GM23338 (cell line): Measurements from ENCODE around the gene ABCC5. TPM values are rescaled to one million over a fixed set of nuclear protein-coding genes. Genes with fewer than 3 reads are reported as not detected.

Experiments used
- ATAC-seq: fragments of 200-7000 bp; cut with Tn5 transposase; 3 replicates; pipeline ENCODE4 v1.9.1; 2020
- DNase-seq: peaks from one replicate; pipeline ENCODE4 v3.0.0-alpha.2; 2015; ENCODE audit warnings: low spot score
- H2AFZ ChIP-seq: fragments of 200-600 bp; sonication (generic); 2 replicates; pipeline ENCODE4 v1.8.0; 2016; ENCODE audit warnings: antibody characterized with exemption, mild to moderate bottlenecking, moderate library complexity
- H3F3A ChIP-seq: fragments of 200-600 bp; sonication (generic); replicated peaks from 2 replicates; pipeline ENCODE4 v1.8.0; 2017; ENCODE audit warnings: antibody characterized with exemption, mixed run types, low read depth
- H3K27ac ChIP-seq: fragments of 200-600 bp; sonication (generic); 2 replicates; pipeline ENCODE4 v1.6.1; 2016; ENCODE audit warnings: low read depth
- H3K27me3 ChIP-seq: fragments of 200-600 bp; sonication (generic); 2 replicates; pipeline ENCODE4 v1.8.0; 2016; ENCODE audit warnings: mild to moderate bottlenecking, mixed run types, moderate library complexity; ENCODE audit not compliant: insufficient read depth
- H3K36me3 ChIP-seq: fragments of 200-600 bp; sonication (generic); 2 replicates; pipeline ENCODE4 v1.8.0; 2016; ENCODE audit warnings: mild to moderate bottlenecking; ENCODE audit not compliant: insufficient read depth
- H3K4me1 ChIP-seq: fragments of 200-600 bp; sonication (generic); 2 replicates; pipeline ENCODE4 v1.8.0; 2016; ENCODE audit warnings: mild to moderate bottlenecking, moderate library complexity; ENCODE audit not compliant: insufficient read depth
- H3K4me2 ChIP-seq: fragments of 200-600 bp; sonication (generic); 2 replicates; pipeline ENCODE4 v1.7.1; 2017; ENCODE audit warnings: mixed run types
- H3K4me3 ChIP-seq: fragments of 200-600 bp; sonication (generic); 2 replicates; pipeline ENCODE4 v1.6.1; 2016; ENCODE audit warnings: mixed run types
- H3K79me2 ChIP-seq: fragments of 200-600 bp; sonication (generic); replicated peaks from 2 replicates; pipeline ENCODE4 v1.8.0; 2017; ENCODE audit warnings: mild to moderate bottlenecking; ENCODE audit not compliant: insufficient read depth
- H3K9me2 ChIP-seq: fragments of 200-600 bp; sonication (generic); 2 replicates; pipeline ENCODE4 v1.8.0; 2017; ENCODE audit not compliant: insufficient read depth
- H4K20me1 ChIP-seq: fragments of 200-600 bp; sonication (generic); replicated peaks from 2 replicates; pipeline ENCODE4 v1.8.0; 2017; ENCODE audit warnings: mild to moderate bottlenecking; ENCODE audit not compliant: insufficient read depth
- H3K27ac Mint-ChIP-seq: 2 replicates; pipeline ENCODE4 v1.8.0; 2020; ENCODE audit warnings: inconsistent platforms, mild to moderate bottlenecking, moderate library complexity, mixed read lengths
- H3K27me3 Mint-ChIP-seq: 3 replicates; pipeline ENCODE4 v1.8.0; 2022; ENCODE audit warnings: low read depth, mild to moderate bottlenecking, moderate library complexity, mixed read lengths, inconsistent platforms; ENCODE audit not compliant: insufficient read depth, poor library complexity
- H3K36me3 Mint-ChIP-seq: 3 replicates; pipeline ENCODE4 v1.8.0; 2021; ENCODE audit warnings: low read depth, mild to moderate bottlenecking, inconsistent platforms, moderate library complexity, mixed read lengths
- H3K4me1 Mint-ChIP-seq: 3 replicates; pipeline ENCODE4 v1.8.0; 2020; ENCODE audit warnings: mild to moderate bottlenecking, inconsistent platforms, mixed read lengths
- H3K4me3 Mint-ChIP-seq: 3 replicates; pipeline ENCODE4 v1.8.0; 2021; ENCODE audit warnings: moderate library complexity, mild to moderate bottlenecking, inconsistent platforms, mixed read lengths
- H3K9me3 Mint-ChIP-seq: 3 replicates; pipeline ENCODE4 v1.8.0; 2020; ENCODE audit warnings: moderate library complexity, mild to moderate bottlenecking, inconsistent platforms, mixed read lengths
- CREB1 ChIP-seq: fragments of 250-450 bp; sonication (Bioruptor Pico); IDR thresholded peaks from 2 replicates; pipeline ENCODE4 v1.5.0; 2020; ENCODE audit warnings: low read depth, mild to moderate bottlenecking, moderate library complexity
- EZH2 ChIP-seq: fragments of 200-600 bp; sonication (generic); IDR thresholded peaks from one replicate; pipeline ENCODE4 v1.8.0; 2017; ENCODE audit warnings: antibody characterized with exemption, mild to moderate bottlenecking, low read depth; ENCODE audit not compliant: unreplicated experiment
- EZH2phosphoT487 ChIP-seq: fragments of 200-600 bp; sonication (generic); IDR thresholded peaks from one replicate; pipeline ENCODE4 v1.8.1; 2018; ENCODE audit warnings: antibody characterized with exemption; ENCODE audit not compliant: unreplicated experiment
- STAT1 ChIP-seq: IDR thresholded peaks from one replicate; pipeline ENCODE4 v1.6.1; 2016; ENCODE audit warnings: antibody characterized with exemption; ENCODE audit not compliant: unreplicated experiment
- ZNF114 ChIP-seq: fragments of 250-450 bp; sonication (Bioruptor Pico); IDR thresholded peaks from 2 replicates; pipeline ENCODE4 v1.5.0; 2020; ENCODE audit warnings: mild to moderate bottlenecking, moderate library complexity
- ZNF331 ChIP-seq: fragments of 250-450 bp; sonication (Bioruptor Pico); IDR thresholded peaks from 2 replicates; pipeline ENCODE4 v1.5.0; 2020; ENCODE audit warnings: low read depth, mild to moderate bottlenecking, moderate library complexity
- polyA plus RNA-seq: library from polyadenylated mRNA; unstranded; fragments of >200 nt; fragmentation: Nextera tagmentation; extraction: Ambion mirVana; gene quantifications from 2 replicates; pipeline ENCODE4 v1.2.1, GENCODE V29; 2016
- total RNA-seq: library from RNA; depleted of rRNA; stranded (reverse); fragments of >200 nt; shearing (Covaris generic); gene quantifications from 2 replicates; pipeline ENCODE4 v1.2.3, GENCODE V29; 2014
- TF ChIP-seq, protein P1 (sequence below): fragments of 250-450 bp; sonication (Bioruptor Pico); IDR thresholded peaks from 2 replicates; pipeline ENCODE4 v1.5.0; 2020; ENCODE audit warnings: mild to moderate bottlenecking, moderate library complexity
- TF ChIP-seq, protein P2 (sequence below): IDR thresholded peaks from one replicate; pipeline ENCODE4 v1.6.1; 2018; ENCODE audit warnings: antibody characterized with exemption; ENCODE audit not compliant: unreplicated experiment
- TF ChIP-seq, protein P3 (sequence below), 2 experiments: fragments of 200-600 bp in 1 of 2; sonication (generic) in 1 of 2; conservative IDR thresholded peaks; 2 replicates each; pipeline versions ENCODE4 v1.5.1 to v1.6.1; 2016 to 2017; ENCODE audit warnings: antibody characterized with exemption in 2 of 2, low read depth in 2 of 2, mild to moderate bottlenecking in 2 of 2, moderate library complexity in 1 of 2
- TF ChIP-seq, protein P4 (sequence below): IDR thresholded peaks from 2 replicates; pipeline ENCODE4 v1.6.1; 2016; ENCODE audit warnings: antibody characterized with exemption

The ABCC5 gene
- total and polyA plus RNA-seq, 2 experiments from 2014 or later = 14.0 to 39.9 TPM

DNA sequence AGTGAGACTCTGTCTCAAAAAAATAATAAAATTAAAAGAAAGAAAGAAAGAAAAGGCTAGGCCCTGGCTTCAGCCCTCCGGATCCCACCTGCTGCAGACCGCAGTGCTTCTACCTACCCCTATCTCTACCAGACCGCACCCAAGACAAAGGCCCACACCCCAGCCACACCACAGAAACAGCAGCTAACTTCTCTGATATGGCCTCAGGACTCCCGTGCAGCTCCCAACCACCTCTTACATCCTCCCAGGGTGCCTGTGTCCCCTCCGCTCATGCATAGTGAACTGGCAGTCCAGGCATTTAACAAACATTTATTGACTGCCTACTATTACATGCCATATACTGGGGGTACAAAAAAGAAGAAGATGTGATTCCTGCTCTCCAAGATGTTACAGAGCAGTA is 28.3 kb upstream of the ABCC5 start:
- no peak overlapping the region for H3K27ac ChIP-seq
- no peak overlapping the region for H2AFZ ChIP-seq
- no peaks in the 10 kb centered on the region for H4K20me1 ChIP-seq
- no peaks in the 10 kb centered on the region for H3K4me1 ChIP-seq
- peaks cover 4% of the 10 kb centered on the region for H3K27me3 Mint-ChIP-seq
- no peaks in the 10 kb centered on the region for H3F3A ChIP-seq
- no peak overlapping the region for H3K4me3 ChIP-seq
- ATAC-seq (no peak), DNase-seq (no peak)
- no peaks in the 10 kb centered on the region for H3K27me3 ChIP-seq
- no peaks in the 10 kb centered on the region for H3K9me2 ChIP-seq
- no peak overlapping the region for H3K27ac Mint-ChIP-seq
- no peaks in the 10 kb centered on the region for H3K4me1 Mint-ChIP-seq
- H3K79me2 ChIP-seq = no peaks in the 10 kb centered on the region
- no peaks in the 10 kb centered on the region for H3K36me3 ChIP-seq
- H3K4me2 ChIP-seq = no peak overlapping the region
- H3K36me3 Mint-ChIP-seq = no peaks in the 10 kb centered on the region
- no peak overlapping the region for H3K4me3 Mint-ChIP-seq
- H3K9me3 Mint-ChIP-seq = no peaks in the 10 kb centered on the region; the same call in 2 of the 3 replicates
- TF ChIP-seq, protein P1, sequence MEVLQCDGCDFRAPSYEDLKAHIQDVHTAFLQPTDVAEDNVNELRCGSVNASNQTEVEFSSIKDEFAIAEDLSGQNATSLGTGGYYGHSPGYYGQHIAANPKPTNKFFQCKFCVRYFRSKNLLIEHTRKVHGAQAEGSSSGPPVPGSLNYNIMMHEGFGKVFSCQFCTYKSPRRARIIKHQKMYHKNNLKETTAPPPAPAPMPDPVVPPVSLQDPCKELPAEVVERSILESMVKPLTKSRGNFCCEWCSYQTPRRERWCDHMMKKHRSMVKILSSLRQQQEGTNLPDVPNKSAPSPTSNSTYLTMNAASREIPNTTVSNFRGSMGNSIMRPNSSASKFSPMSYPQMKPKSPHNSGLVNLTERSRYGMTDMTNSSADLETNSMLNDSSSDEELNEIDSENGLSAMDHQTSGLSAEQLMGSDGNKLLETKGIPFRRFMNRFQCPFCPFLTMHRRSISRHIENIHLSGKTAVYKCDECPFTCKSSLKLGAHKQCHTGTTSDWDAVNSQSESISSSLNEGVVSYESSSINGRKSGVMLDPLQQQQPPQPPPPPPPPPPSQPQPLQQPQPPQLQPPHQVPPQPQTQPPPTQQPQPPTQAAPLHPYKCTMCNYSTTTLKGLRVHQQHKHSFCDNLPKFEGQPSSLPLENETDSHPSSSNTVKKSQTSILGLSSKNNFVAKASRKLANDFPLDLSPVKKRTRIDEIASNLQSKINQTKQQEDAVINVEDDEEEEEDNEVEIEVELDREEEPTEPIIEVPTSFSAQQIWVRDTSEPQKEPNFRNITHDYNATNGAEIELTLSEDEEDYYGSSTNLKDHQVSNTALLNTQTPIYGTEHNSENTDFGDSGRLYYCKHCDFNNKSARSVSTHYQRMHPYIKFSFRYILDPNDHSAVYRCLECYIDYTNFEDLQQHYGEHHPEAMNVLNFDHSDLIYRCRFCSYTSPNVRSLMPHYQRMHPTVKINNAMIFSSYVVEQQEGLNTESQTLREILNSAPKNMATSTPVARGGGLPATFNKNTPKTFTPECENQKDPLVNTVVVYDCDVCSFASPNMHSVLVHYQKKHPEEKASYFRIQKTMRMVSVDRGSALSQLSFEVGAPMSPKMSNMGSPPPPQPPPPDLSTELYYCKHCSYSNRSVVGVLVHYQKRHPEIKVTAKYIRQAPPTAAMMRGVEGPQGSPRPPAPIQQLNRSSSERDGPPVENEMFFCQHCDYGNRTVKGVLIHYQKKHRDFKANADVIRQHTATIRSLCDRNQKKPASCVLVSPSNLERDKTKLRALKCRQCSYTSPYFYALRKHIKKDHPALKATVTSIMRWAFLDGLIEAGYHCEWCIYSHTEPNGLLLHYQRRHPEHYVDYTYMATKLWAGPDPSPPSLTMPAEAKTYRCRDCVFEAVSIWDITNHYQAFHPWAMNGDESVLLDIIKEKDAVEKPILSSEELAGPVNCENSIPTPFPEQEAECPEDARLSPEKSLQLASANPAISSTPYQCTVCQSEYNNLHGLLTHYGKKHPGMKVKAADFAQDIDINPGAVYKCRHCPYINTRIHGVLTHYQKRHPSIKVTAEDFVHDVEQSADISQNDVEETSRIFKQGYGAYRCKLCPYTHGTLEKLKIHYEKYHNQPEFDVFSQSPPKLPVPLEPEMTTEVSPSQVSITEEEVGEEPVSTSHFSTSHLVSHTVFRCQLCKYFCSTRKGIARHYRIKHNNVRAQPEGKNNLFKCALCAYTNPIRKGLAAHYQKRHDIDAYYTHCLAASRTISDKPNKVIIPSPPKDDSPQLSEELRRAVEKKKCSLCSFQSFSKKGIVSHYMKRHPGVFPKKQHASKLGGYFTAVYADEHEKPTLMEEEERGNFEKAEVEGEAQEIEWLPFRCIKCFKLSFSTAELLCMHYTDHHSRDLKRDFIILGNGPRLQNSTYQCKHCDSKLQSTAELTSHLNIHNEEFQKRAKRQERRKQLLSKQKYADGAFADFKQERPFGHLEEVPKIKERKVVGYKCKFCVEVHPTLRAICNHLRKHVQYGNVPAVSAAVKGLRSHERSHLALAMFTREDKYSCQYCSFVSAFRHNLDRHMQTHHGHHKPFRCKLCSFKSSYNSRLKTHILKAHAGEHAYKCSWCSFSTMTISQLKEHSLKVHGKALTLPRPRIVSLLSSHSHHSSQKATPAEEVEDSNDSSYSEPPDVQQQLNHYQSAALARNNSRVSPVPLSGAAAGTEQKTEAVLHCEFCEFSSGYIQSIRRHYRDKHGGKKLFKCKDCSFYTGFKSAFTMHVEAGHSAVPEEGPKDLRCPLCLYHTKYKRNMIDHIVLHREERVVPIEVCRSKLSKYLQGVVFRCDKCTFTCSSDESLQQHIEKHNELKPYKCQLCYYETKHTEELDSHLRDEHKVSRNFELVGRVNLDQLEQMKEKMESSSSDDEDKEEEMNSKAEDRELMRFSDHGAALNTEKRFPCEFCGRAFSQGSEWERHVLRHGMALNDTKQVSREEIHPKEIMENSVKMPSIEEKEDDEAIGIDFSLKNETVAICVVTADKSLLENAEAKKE (CRISPR knock-in tag) = no peak
- TF ChIP-seq ZNF114 (CRISPR knock-in tag) (no peak), EZH2 (no peak)

DNA sequence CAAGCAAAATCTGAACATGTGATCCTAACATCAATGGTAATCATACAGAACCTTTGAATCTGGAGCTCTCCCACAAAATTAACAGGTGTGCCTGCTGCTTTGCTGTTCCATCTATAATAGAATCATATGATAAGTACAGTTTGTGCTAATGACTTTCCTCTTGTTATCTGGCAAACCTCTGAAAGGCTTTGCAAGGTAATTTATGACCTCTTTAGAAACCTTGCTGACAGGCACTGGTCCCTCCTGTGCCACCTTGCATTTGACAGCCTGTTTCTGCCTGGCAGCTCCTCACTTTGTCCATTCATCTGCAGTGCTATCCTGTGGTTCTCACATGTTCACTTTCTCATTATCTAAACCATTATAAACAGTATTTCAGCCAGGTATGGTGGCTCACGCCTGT is 24.9 kb upstream of the ABCC5 start:
- H3K4me1 ChIP-seq = no peaks in the 10 kb centered on the region
- H3K4me3 ChIP-seq = no peak overlapping the region
- no peaks in the 10 kb centered on the region for H3K79me2 ChIP-seq
- no peak overlapping the region for H3K27ac ChIP-seq
- H3K27me3 ChIP-seq = no peaks in the 10 kb centered on the region
- H3K4me1 Mint-ChIP-seq = no peaks in the 10 kb centered on the region; the same call in 2 of the 3 replicates
- no peaks in the 10 kb centered on the region for H3F3A ChIP-seq
- H3K9me3 Mint-ChIP-seq = no peaks in the 10 kb centered on the region
- no peak overlapping the region for H3K27ac Mint-ChIP-seq
- DNase-seq = no peak
- no peaks in the 10 kb centered on the region for H4K20me1 ChIP-seq
- H3K27me3 Mint-ChIP-seq = peaks cover 7% of the 10 kb centered on the region
- H3K9me2 ChIP-seq = no peaks in the 10 kb centered on the region
- no peak overlapping the region for H2AFZ ChIP-seq
- no peaks in the 10 kb centered on the region for H3K36me3 ChIP-seq
- H3K36me3 Mint-ChIP-seq = no peaks in the 10 kb centered on the region; the same call in 2 of the 3 replicates
- no peak overlapping the region for H3K4me2 ChIP-seq
- H3K4me3 Mint-ChIP-seq = no peak overlapping the region
- ATAC-seq = no peak
- TF ChIP-seq, protein P2, sequence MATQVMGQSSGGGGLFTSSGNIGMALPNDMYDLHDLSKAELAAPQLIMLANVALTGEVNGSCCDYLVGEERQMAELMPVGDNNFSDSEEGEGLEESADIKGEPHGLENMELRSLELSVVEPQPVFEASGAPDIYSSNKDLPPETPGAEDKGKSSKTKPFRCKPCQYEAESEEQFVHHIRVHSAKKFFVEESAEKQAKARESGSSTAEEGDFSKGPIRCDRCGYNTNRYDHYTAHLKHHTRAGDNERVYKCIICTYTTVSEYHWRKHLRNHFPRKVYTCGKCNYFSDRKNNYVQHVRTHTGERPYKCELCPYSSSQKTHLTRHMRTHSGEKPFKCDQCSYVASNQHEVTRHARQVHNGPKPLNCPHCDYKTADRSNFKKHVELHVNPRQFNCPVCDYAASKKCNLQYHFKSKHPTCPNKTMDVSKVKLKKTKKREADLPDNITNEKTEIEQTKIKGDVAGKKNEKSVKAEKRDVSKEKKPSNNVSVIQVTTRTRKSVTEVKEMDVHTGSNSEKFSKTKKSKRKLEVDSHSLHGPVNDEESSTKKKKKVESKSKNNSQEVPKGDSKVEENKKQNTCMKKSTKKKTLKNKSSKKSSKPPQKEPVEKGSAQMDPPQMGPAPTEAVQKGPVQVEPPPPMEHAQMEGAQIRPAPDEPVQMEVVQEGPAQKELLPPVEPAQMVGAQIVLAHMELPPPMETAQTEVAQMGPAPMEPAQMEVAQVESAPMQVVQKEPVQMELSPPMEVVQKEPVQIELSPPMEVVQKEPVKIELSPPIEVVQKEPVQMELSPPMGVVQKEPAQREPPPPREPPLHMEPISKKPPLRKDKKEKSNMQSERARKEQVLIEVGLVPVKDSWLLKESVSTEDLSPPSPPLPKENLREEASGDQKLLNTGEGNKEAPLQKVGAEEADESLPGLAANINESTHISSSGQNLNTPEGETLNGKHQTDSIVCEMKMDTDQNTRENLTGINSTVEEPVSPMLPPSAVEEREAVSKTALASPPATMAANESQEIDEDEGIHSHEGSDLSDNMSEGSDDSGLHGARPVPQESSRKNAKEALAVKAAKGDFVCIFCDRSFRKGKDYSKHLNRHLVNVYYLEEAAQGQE = no peak
- TF ChIP-seq, protein P3, sequence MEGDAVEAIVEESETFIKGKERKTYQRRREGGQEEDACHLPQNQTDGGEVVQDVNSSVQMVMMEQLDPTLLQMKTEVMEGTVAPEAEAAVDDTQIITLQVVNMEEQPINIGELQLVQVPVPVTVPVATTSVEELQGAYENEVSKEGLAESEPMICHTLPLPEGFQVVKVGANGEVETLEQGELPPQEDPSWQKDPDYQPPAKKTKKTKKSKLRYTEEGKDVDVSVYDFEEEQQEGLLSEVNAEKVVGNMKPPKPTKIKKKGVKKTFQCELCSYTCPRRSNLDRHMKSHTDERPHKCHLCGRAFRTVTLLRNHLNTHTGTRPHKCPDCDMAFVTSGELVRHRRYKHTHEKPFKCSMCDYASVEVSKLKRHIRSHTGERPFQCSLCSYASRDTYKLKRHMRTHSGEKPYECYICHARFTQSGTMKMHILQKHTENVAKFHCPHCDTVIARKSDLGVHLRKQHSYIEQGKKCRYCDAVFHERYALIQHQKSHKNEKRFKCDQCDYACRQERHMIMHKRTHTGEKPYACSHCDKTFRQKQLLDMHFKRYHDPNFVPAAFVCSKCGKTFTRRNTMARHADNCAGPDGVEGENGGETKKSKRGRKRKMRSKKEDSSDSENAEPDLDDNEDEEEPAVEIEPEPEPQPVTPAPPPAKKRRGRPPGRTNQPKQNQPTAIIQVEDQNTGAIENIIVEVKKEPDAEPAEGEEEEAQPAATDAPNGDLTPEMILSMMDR (conservative IDR thresholded peaks at IDR 0.05; ENCODE audit: low read depth in 2 of 2) = no peak
- TF ChIP-seq, protein P4, sequence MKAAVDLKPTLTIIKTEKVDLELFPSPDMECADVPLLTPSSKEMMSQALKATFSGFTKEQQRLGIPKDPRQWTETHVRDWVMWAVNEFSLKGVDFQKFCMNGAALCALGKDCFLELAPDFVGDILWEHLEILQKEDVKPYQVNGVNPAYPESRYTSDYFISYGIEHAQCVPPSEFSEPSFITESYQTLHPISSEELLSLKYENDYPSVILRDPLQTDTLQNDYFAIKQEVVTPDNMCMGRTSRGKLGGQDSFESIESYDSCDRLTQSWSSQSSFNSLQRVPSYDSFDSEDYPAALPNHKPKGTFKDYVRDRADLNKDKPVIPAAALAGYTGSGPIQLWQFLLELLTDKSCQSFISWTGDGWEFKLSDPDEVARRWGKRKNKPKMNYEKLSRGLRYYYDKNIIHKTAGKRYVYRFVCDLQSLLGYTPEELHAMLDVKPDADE = no peak
- TF ChIP-seq STAT1 = no peak
- TF ChIP-seq ZNF114 (CRISPR knock-in tag) = no peak
- no peak for TF ChIP-seq EZH2phosphoT487
- TF ChIP-seq CREB1 (CRISPR knock-in tag) = no peak
- no peak for TF ChIP-seq ZNF331 (CRISPR knock-in tag)
